H1 (cell line): Measurements from ENCODE around the gene TPH2. TPM values are rescaled to one million over a fixed set of nuclear protein-coding genes. Genes with fewer than 3 reads are reported as not detected.

ENCODE experiments used
- RNF2 ChIP-seq: fragments of 200-900, 300-1000 bp; sonication (generic); IDR thresholded peaks from 2 replicates; pipeline ENCODE4 v1.7.1; 2016; ENCODE audit warnings: borderline replicate concordance, low read depth, mild to moderate bottlenecking, antibody characterized with exemption, low read length; ENCODE audit not compliant: poor library complexity, severe bottlenecking; ENCODE audit errors: missing control alignments
- SIRT6 ChIP-seq: IDR thresholded peaks from one replicate; pipeline ENCODE4 v1.7.1; 2012; ENCODE audit warnings: low read length, inconsistent platforms
- polyA plus RNA-seq, 7 experiments: library from polyadenylated mRNA; depleted of rRNA in 3 of 7; stranded (reverse) in 5 of 7; unstranded in 2 of 7; fragments of >200 nt in 5 of 7; fragments of 200-250 nt in 2 of 7; gene quantifications; 1 replicate in 5 of 7; 2 replicates in 1 of 7; 4 replicates in 1 of 7; pipeline versions ENCODE4 v1.2.1 to v1.2.3, GENCODE V29; 2011 to 2013; ENCODE audit warnings: missing spikeins in 2 of 7, mixed read lengths in 2 of 7
- total RNA-seq: library from RNA; stranded (reverse); fragmentation: NEBNext Ultra II Directional; extraction: Animal tissue kit (Norgen Biotek cat#: 25700); gene quantifications from 2 replicates; pipeline ENCODE4 v1.2.1, GENCODE V29; 2021

TPH2 gene
- total and polyA plus RNA-seq, 2 of the 8 experiments (the other 6 are each of a cell fraction or from before 2014, with no cell fraction given) = 0.57 to 1.1 TPM

DNA sequence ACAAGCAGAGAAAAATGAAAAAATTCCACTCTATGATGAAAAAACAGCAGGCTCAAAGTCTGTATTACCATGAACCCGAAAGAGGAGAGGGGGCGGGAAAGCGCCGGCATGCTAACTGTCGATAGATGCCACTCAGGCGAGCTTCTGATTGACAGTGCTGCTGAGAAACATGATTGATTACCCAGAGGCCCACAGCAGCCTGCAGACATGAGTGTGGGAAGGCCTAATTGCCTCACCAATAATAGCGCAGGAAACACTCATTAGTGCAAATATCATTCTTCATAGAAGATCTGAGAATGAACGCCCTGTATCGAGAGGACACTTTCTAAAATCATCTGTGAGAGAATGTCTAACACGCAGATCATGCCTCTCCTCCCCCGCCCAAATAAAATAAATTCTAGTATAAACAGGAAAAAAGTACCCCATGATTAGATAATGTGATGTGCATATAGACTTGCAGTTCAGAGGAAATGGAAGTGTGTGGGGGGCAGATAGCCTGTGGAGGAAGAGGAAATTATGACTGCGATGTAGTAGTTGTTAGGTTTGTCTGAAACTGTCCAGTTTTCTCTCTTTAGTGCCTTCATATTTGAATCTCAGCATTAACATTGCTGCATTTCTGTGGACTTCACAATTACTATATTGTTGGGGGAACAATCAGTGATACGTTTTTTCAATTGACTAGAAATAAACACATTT is 15.6 kb downstream of the TPH2 start (continued):
- TF ChIP-seq RNF2 (no peak), SIRT6 (no peak)
